ENCODE results near the gene PARL. TPM values are rescaled to one million over a fixed set of nuclear protein-coding genes. Genes with fewer than 3 reads are reported as not detected.

Gene PARL
- total and polyA plus RNA-seq, 2 donors (not counting 3 experiments of a cell fraction or from before 2014, with no cell fraction given), result 38.8 to 48.1 TPM

DNA sequence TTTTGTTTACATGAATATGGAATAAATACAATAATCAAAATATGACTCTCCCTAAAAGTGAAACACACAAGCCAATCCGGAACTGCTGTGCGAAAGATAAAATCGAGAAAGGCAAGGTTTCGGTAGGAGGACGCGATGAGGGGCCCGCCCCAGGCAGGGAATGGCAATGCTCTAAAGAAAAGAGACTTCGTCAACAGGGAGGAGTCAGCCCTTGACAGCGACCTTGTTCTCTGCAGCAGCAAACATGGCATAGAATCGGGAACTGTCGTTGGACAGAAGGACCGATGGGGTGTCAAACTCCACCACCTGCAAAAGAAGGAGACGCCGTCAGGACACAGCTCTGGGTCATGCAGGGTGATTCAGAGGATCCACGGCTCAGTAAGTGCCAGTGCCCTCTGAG is 36.4 kb upstream of the PARL start:
- no peak overlapping the region for H2AFZ ChIP-seq (ENCODE audit: low read depth, low read length)
- H3K27me3 ChIP-seq (ENCODE audit: control insufficient read depth in 2 of 2, insufficient read depth in 2 of 2, low read length in 2 of 2), result no peaks in the 10 kb centered on the region
- H3K4me3 ChIP-seq (replicated peaks in 1 of 3; ENCODE audit: insufficient read depth in 1 of 3, low read depth in 1 of 3, low read length in 3 of 3), result no peak overlapping the region
- H3K27ac ChIP-seq (ENCODE audit: insufficient read depth, low read depth, low read length), result no peak overlapping the region
- H3K9ac ChIP-seq (replicated peaks; ENCODE audit: extremely low read depth, insufficient read depth, low read length), result no peak overlapping the region
- no peak for DNase-seq (ENCODE audit: low read depth, low spot score)
- no peak overlapping the region for H3K4me2 ChIP-seq (ENCODE audit: insufficient read depth, low read length)
- dilution Hi-C loops (cut with MboI; ENCODE audit: extremely low pct_ligation_motif_present, low sequenced_read_pairs) (no loop called here), intact Hi-C loops (cut with micrococcal nuclease) (no loop called here)
- H4K20me1 ChIP-seq (replicated peaks; ENCODE audit: control insufficient read depth, extremely low read depth, insufficient read depth, low read length), result no peaks in the 10 kb centered on the region
- no peak for FAIRE-seq
- ChIA-PET POLR2A (no interaction called here), CTCF (no interaction called here)
- H3K79me2 ChIP-seq (ENCODE audit: control insufficient read depth, insufficient read depth, low read length), result no peaks in the 10 kb centered on the region
- no peaks in the 10 kb centered on the region for H3K9me3 ChIP-seq (replicated peaks; ENCODE audit: control insufficient read depth, insufficient read depth, low read length)
- H3K9me1 ChIP-seq (replicated peaks; ENCODE audit: control insufficient read depth, extremely low read depth, insufficient read depth, low read length), result no peaks in the 10 kb centered on the region
- TF ChIP-seq MYC (IDR thresholded peaks at IDR 0.05; ENCODE audit: low read depth, low read length) (no peak), FOS (IDR thresholded peaks at IDR 0.05; ENCODE audit: borderline replicate concordance, insufficient read depth, low read length) (no peak), GATA2 (IDR thresholded peaks at IDR 0.05; ENCODE audit: insufficient read depth, insufficient read length, low read depth, low read length) (no peak), POLR2A (IDR thresholded peaks at IDR 0.05; ENCODE audit: low read depth, low read length) (no peak), EZH2 (IDR thresholded peaks at IDR 0.05; ENCODE audit: borderline replicate concordance, low read depth, low read length, severe bottlenecking) (no peak)
- TF ChIP-seq, protein P1, sequence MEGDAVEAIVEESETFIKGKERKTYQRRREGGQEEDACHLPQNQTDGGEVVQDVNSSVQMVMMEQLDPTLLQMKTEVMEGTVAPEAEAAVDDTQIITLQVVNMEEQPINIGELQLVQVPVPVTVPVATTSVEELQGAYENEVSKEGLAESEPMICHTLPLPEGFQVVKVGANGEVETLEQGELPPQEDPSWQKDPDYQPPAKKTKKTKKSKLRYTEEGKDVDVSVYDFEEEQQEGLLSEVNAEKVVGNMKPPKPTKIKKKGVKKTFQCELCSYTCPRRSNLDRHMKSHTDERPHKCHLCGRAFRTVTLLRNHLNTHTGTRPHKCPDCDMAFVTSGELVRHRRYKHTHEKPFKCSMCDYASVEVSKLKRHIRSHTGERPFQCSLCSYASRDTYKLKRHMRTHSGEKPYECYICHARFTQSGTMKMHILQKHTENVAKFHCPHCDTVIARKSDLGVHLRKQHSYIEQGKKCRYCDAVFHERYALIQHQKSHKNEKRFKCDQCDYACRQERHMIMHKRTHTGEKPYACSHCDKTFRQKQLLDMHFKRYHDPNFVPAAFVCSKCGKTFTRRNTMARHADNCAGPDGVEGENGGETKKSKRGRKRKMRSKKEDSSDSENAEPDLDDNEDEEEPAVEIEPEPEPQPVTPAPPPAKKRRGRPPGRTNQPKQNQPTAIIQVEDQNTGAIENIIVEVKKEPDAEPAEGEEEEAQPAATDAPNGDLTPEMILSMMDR (IDR thresholded peaks at IDR 0.05; ENCODE audit: extremely low read depth in 1 of 2, insufficient read depth in 1 of 2, low read depth in 1 of 2, low read length in 2 of 2), result no peak
- TF ChIP-seq, protein P2, sequence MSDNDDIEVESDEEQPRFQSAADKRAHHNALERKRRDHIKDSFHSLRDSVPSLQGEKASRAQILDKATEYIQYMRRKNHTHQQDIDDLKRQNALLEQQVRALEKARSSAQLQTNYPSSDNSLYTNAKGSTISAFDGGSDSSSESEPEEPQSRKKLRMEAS (IDR thresholded peaks at IDR 0.05; ENCODE audit: insufficient read depth, insufficient read length), result no peak
- H3K4me1 ChIP-seq (ENCODE audit: control insufficient read depth, extremely low read depth, insufficient read depth, low read length), result no peaks in the 10 kb centered on the region
- no TSS peak for BruUV-seq (replicated peaks)
- H3K36me3 ChIP-seq (ENCODE audit: control insufficient read depth in 2 of 2, extremely low read depth in 1 of 2, insufficient read depth in 2 of 2, low read length in 2 of 2), result peaks cover 2 to 13% of the 10 kb centered on the region in 2 experiments

Data from endothelial cell of umbilical vein (primary cell).